Neural cell (in vitro differentiated cells): Measurements from ENCODE around the gene TBC1D32. TPM values are rescaled to one million over a fixed set of nuclear protein-coding genes. Genes with fewer than 3 reads are reported as not detected.

Source experiments
- H2AFZ ChIP-seq: fragments of 200-600, 300-800 bp; sonication (generic), shearing (Covaris generic); 2 replicates; pipeline ENCODE4 v1.6.0; 2014; ENCODE audit warnings: low read depth, mild to moderate bottlenecking, antibody characterized with exemption, low read length, moderate library complexity
- H3F3A ChIP-seq: fragments of 200-600 bp; shearing (Covaris generic); 2 replicates; pipeline ENCODE4 v1.6.1; 2016; ENCODE audit warnings: mild to moderate bottlenecking, moderate library complexity, mixed read lengths, antibody characterized with exemption, low read length; ENCODE audit not compliant: insufficient read depth, poor library complexity, severe bottlenecking
- H3K27ac ChIP-seq: fragments of 200-600, 300-800 bp; sonication (generic), shearing (Covaris generic); 2 replicates; pipeline ENCODE4 v1.5.1; 2014; ENCODE audit warnings: mild to moderate bottlenecking, low read length, moderate library complexity
- H3K27me3 ChIP-seq: fragments of 300-800, 200-600 bp; sonication (generic), shearing (Covaris generic); 2 replicates; pipeline ENCODE4 v1.6.0; 2014; ENCODE audit warnings: mild to moderate bottlenecking, low read depth, low read length, moderate library complexity; ENCODE audit not compliant: insufficient read depth
- H3K36me3 ChIP-seq: fragments of 300-800, 200-600 bp; sonication (generic), shearing (Covaris generic); 2 replicates; pipeline ENCODE4 v1.5.1; 2014; ENCODE audit warnings: mild to moderate bottlenecking, antibody characterized with exemption, low read length, moderate library complexity; ENCODE audit not compliant: insufficient read depth
- H3K4me2 ChIP-seq: fragments of 300-800, 200-600 bp; sonication (generic), shearing (Covaris generic); 2 replicates; pipeline ENCODE4 v1.6.0; 2014; ENCODE audit warnings: mild to moderate bottlenecking, low read length
- H3K4me3 ChIP-seq: fragments of 300-800, 200-600 bp; sonication (generic), shearing (Covaris generic); 2 replicates; pipeline ENCODE4 v1.5.1; 2014; ENCODE audit warnings: mild to moderate bottlenecking, low read length, moderate library complexity
- H3K79me2 ChIP-seq: fragments of 200-600 bp; shearing (Covaris generic); replicated peaks from 2 replicates; pipeline ENCODE4 v1.6.0; 2014; ENCODE audit warnings: mild to moderate bottlenecking, low read length, moderate library complexity; ENCODE audit not compliant: insufficient read depth
- H3K9ac ChIP-seq: fragments of 300-800, 200-600 bp; sonication (generic), shearing (Covaris generic); 2 replicates; pipeline ENCODE4 v1.6.1; 2016; ENCODE audit warnings: mild to moderate bottlenecking, low read length, mixed read lengths
- H3K9me2 ChIP-seq: fragments of 200-600 bp; shearing (Covaris generic); 2 replicates; pipeline ENCODE4 v1.6.1; 2016; ENCODE audit warnings: mild to moderate bottlenecking, low read length, mixed read lengths; ENCODE audit not compliant: insufficient read depth
- H3K9me3 ChIP-seq: fragments of 200-600, 300-800 bp; sonication (generic), shearing (Covaris generic); 2 replicates; pipeline ENCODE4 v1.6.1; 2016; ENCODE audit warnings: mild to moderate bottlenecking, mixed run types, low read length, moderate library complexity, mixed read lengths
- H4K20me1 ChIP-seq: fragments of 200-600 bp; shearing (Covaris generic); 2 replicates; pipeline ENCODE4 v1.6.1; 2016; ENCODE audit warnings: mild to moderate bottlenecking, mixed run types; ENCODE audit not compliant: insufficient read depth
- CTCF ChIP-seq: fragments of 450-650 bp; IDR thresholded peaks from 2 replicates; pipeline ENCODE4 v1.5.1; 2014; ENCODE audit warnings: antibody characterized with exemption, mild to moderate bottlenecking, moderate library complexity; ENCODE audit not compliant: poor library complexity, severe bottlenecking
- EP300 ChIP-seq: fragments of 450-650 bp; conservative IDR thresholded peaks from 2 replicates; pipeline ENCODE4 v1.6.1; 2014; ENCODE audit warnings: antibody characterized with exemption, mild to moderate bottlenecking, moderate library complexity; ENCODE audit not compliant: poor library complexity, severe bottlenecking
- EZH2 ChIP-seq: fragments of 200-600, 300-800 bp; shearing (Covaris generic), sonication (generic); IDR thresholded peaks from 2 replicates; pipeline ENCODE4 v1.6.1; 2014; ENCODE audit warnings: antibody characterized with exemption, low read length, borderline replicate concordance, mild to moderate bottlenecking; ENCODE audit not compliant: insufficient read depth, poor library complexity, severe bottlenecking
- MXI1 ChIP-seq: fragments of 450-650 bp; conservative IDR thresholded peaks from 2 replicates; pipeline ENCODE4 v1.6.1; 2014; ENCODE audit warnings: antibody characterized with exemption, mild to moderate bottlenecking; ENCODE audit not compliant: poor library complexity, severe bottlenecking
- POLR2AphosphoS5 ChIP-seq: IDR thresholded peaks from 2 replicates; pipeline ENCODE4 v1.6.1; 2012
- RAD21 ChIP-seq: fragments of 450-650 bp; conservative IDR thresholded peaks from 2 replicates; pipeline ENCODE4 v1.6.1; 2014; ENCODE audit warnings: antibody characterized with exemption, mild to moderate bottlenecking, moderate library complexity
- REST ChIP-seq: IDR thresholded peaks from 2 replicates; pipeline ENCODE4 v1.6.1; 2012; ENCODE audit warnings: borderline replicate concordance
- SMC3 ChIP-seq: fragments of 450-650 bp; conservative IDR thresholded peaks from 2 replicates; pipeline ENCODE4 v1.6.1; 2014; ENCODE audit warnings: antibody characterized with exemption, mild to moderate bottlenecking, moderate library complexity; ENCODE audit not compliant: poor library complexity
- TAF1 ChIP-seq: IDR thresholded peaks from 2 replicates; pipeline ENCODE4 v1.6.1; 2012; ENCODE audit warnings: low read depth
- polyA plus RNA-seq: library from polyadenylated mRNA; depleted of rRNA; stranded (reverse); fragments of >200 nt; gene quantifications from 2 replicates; pipeline ENCODE4 v1.2.3, GENCODE V29; 2014

The TBC1D32 gene
- polyA plus RNA-seq, 1 donor from 2014 or later, result 33.2 TPM

- Histone ChIP-seq H3K9me3 (peaks cover 6% of the 10 kb centered on the region), H2AFZ (no peak overlapping the region), H3F3A (no peaks in the 10 kb centered on the region), H3K4me2 (no peak overlapping the region), H3K79me2 (no peaks in the 10 kb centered on the region), H4K20me1 (no peaks in the 10 kb centered on the region), H3K9ac (no peak overlapping the region), H3K4me3 (no peak overlapping the region), H3K36me3 (no peaks in the 10 kb centered on the region), H3K27ac (no peak overlapping the region), H3K27me3 (no peaks in the 10 kb centered on the region), H3K9me2 (no peaks in the 10 kb centered on the region)
- TF ChIP-seq TAF1 (no peak), EZH2 (no peak), SMC3 (no peak), CTCF (no peak), POLR2AphosphoS5 (no peak), MXI1 (no peak), REST (no peak)
Observed at GRCh38 chr6:121260651-121261102, 73.6 kb downstream of the TBC1D32 start.

GRCh38 chr6:121247386-121247785, 86.9 kb downstream of the TBC1D32 start:
- no peak overlapping the region for H3K4me2 ChIP-seq
- no peak overlapping the region for H3K27ac ChIP-seq
- TF ChIP-seq EZH2 (no peak), SMC3 (no peak), RAD21 (no peak), MXI1 (no peak), EP300 (no peak), CTCF (no peak)
- no peaks in the 10 kb centered on the region for H3K36me3 ChIP-seq
- H3K9me2 ChIP-seq, result no peaks in the 10 kb centered on the region
- no peak overlapping the region for H3K9ac ChIP-seq
- H4K20me1 ChIP-seq, result no peaks in the 10 kb centered on the region
- no peak overlapping the region for H3K4me3 ChIP-seq
- H3K27me3 ChIP-seq, result no peaks in the 10 kb centered on the region
- H3K9me3 ChIP-seq, result no peaks in the 10 kb centered on the region
- H2AFZ ChIP-seq, result no peak overlapping the region
- no peaks in the 10 kb centered on the region for H3K79me2 ChIP-seq
- H3F3A ChIP-seq, result no peaks in the 10 kb centered on the region
